Peyer's patch (tissue), 4 donors: ENCODE measurements around the gene CLSTN1.

Source experiments
- CTCF ChIP-seq, 6 experiments: fragments of 450-650 bp in 4 of 6; fragments of 200-600 bp in 2 of 6; sonication (generic) in 1 of 6; IDR thresholded peaks; one replicate each; pipeline ENCODE4 v1.5.1; 2017 to 2019; ENCODE audit warnings: antibody characterized with exemption in 6 of 6, mild to moderate bottlenecking in 3 of 6, moderate library complexity in 1 of 6
- POLR2A ChIP-seq, 2 donors: fragments of 450-650 bp; IDR thresholded peaks; one replicate each; pipeline ENCODE4 v1.5.1; 2017; ENCODE audit warnings: antibody characterized with exemption in 2 of 2, mild to moderate bottlenecking in 2 of 2, moderate library complexity in 2 of 2

- TF ChIP-seq CTCF (IDR thresholded peaks at IDR 0.05) = no peak
- TF ChIP-seq POLR2A (IDR thresholded peaks at IDR 0.05) = no peak
These were observed 26.7 kb downstream of the CLSTN1 start for GRCh38 chr1:9797049-9797448.
